Testis (tissue), 3 donors: ENCODE results near the gene CAMTA1. TPM values are rescaled to one million over a fixed set of nuclear protein-coding genes. Genes with fewer than 3 reads are reported as not detected.

Source experiments
- DNase-seq: peaks from one replicate; pipeline ENCODE4 v3.0.0-alpha.2; 2019
- H3K27ac ChIP-seq, 2 donors: fragments of 200-600 bp; sonication (generic); one replicate each; pipeline ENCODE4 v1.5.1; 2019
- H3K27me3 ChIP-seq: fragments of 200-600 bp; sonication (generic); one replicate; pipeline ENCODE4 v1.5.1; 2019
- H3K36me3 ChIP-seq: fragments of 200-600 bp; sonication (generic); one replicate; pipeline ENCODE4 v1.5.1; 2017; ENCODE audit warnings: low read depth; ENCODE audit errors: missing control alignments
- H3K4me1 ChIP-seq: fragments of 200-600 bp; sonication (generic); one replicate; pipeline ENCODE4 v1.5.1; 2019
- H3K4me3 ChIP-seq, 2 donors: fragments of 200-600 bp; sonication (generic); one replicate each; pipeline ENCODE4 v1.5.1; 2017 to 2019
- H3K9me3 ChIP-seq: fragments of 200-600 bp; sonication (generic); one replicate; pipeline ENCODE4 v1.5.1; 2017
- POLR2A ChIP-seq: fragments of 450-650 bp; IDR thresholded peaks from one replicate; pipeline ENCODE4 v1.6.1; 2017; ENCODE audit warnings: antibody characterized with exemption, mild to moderate bottlenecking, moderate library complexity
- WGBS, 2 donors: methylation state at CpG; one replicate each; pipeline ENCODE4 v1.1.5; 2018; 5-methylcytosine and 5-hydroxymethylcytosine counted together
- intact Hi-C: fragments of 100-400 bp; cut with DNase I; formaldehyde crosslinking; loops from one replicate; pipeline ENCODE4 v1.15.1; 2023; ENCODE audit warnings: low total_unique reads
- polyA plus RNA-seq: library from polyadenylated mRNA; stranded (reverse); fragments of 350-450 nt; fragmentation: Illumina TruSeq; extraction: RNeasy Lipid Tissue Mini Kit (QIAGEN cat#74804); gene quantifications from one replicate; pipeline ENCODE4 v1.2.3, GENCODE V29; 2014; ENCODE audit warnings: low read depth, low replicate concordance; ENCODE audit not compliant: insufficient read depth
- total RNA-seq, 2 donors: library from RNA; depleted of rRNA; stranded (reverse); fragments of >200 nt; gene quantifications; one replicate each; pipeline ENCODE4 v1.2.3, GENCODE V29; 2016
- TF ChIP-seq, protein P1 (sequence below), 3 experiments: fragments of 450-650 bp in 2 of 3; fragments of 200-600 bp in 1 of 3; sonication (generic) in 1 of 3; IDR thresholded peaks; one replicate each; pipeline ENCODE4 v1.5.1; 2016 to 2019; ENCODE audit warnings: antibody characterized with exemption in 3 of 3, mild to moderate bottlenecking in 2 of 3, moderate library complexity in 1 of 3

CAMTA1 gene
- total and polyA plus RNA-seq, 3 donors from 2014 or later: 116 to 158 (median 119) TPM

DNA sequence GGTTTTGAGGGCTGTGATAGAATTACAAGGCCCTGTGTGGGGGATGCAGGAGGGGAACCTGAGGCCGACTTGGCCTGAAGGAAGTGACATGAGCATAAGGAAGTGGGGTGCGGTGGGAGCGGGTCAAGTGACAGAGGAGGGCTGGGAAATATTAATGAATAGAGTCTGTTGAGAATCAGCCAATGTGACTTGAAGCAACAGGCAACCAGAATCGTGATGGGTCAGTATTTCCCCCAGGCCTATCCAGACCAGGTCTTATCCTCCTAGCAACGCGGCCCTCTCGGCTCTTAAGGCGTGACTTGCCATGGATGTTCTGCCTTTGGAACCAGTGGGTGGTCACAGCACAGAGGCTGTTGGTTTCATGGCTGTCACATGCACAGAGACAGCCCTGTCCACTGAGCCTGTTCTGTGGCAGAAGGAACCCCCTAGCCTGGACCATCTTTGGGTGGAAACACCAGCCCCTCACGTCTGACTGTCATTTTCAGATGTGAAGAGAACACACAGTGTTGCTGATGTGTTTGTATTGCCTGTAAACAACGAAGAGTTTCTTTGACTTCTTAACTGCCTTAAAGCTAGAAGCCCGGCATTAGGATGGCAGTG, 468.8 kb downstream of the CAMTA1 start:
- 90 to 96% methylated on average over 11 of the region's 11 CpGs for WGBS, 2 donors
- DNase-seq: no peak
- TF ChIP-seq, protein P1, sequence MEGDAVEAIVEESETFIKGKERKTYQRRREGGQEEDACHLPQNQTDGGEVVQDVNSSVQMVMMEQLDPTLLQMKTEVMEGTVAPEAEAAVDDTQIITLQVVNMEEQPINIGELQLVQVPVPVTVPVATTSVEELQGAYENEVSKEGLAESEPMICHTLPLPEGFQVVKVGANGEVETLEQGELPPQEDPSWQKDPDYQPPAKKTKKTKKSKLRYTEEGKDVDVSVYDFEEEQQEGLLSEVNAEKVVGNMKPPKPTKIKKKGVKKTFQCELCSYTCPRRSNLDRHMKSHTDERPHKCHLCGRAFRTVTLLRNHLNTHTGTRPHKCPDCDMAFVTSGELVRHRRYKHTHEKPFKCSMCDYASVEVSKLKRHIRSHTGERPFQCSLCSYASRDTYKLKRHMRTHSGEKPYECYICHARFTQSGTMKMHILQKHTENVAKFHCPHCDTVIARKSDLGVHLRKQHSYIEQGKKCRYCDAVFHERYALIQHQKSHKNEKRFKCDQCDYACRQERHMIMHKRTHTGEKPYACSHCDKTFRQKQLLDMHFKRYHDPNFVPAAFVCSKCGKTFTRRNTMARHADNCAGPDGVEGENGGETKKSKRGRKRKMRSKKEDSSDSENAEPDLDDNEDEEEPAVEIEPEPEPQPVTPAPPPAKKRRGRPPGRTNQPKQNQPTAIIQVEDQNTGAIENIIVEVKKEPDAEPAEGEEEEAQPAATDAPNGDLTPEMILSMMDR (IDR thresholded peaks at IDR 0.05): no peak
- TF ChIP-seq POLR2A: no peak
- intact Hi-C loops: no loop called here
- Histone ChIP-seq H3K36me3 (no peaks in the 10 kb centered on the region), H3K27me3 (no peaks in the 10 kb centered on the region), H3K4me3 (no peak overlapping the region), H3K4me1 (no peaks in the 10 kb centered on the region), H3K27ac (no peak overlapping the region), H3K9me3 (no peaks in the 10 kb centered on the region)

DNA sequence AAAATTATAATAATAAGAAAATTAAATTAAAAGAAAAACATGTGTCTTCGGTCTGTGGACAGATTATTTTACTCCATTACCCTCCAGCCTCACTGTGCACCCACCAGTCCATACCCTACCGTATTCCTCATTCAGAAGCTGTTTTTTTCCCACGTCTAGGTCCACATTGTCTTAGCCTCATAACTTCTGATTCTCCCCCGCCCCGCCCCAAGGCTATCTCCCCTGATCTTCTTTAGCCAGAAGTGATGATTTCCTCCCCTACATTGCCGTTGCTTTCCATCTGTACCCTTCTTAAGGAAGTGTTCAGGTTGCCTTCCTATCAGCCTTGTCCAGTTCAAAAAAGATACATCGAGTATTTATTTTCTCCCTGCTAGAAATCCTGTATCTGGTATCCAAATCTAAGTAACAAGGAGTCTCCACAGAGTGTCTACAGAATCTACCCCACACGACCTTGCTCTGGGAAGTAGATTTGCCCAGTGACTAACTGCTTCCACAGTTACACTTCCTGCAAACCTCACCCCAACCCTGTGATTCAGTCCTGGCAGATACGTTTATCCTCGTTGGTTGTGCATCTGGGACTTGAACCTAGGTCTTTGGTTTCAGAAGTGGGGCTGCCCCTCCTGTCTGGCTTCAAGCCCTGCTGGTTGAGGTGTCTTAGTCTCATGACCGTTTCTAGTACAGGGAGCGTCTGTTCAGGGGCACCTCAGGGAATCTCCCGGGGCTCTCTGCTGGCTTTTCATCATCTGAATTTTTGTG, 470.2 kb downstream of the CAMTA1 start:
- H3K4me1 ChIP-seq: no peaks in the 10 kb centered on the region
- TF ChIP-seq, protein P1 (IDR thresholded peaks at IDR 0.05): no peak
- TF ChIP-seq POLR2A: no peak
- no peaks in the 10 kb centered on the region for H3K27me3 ChIP-seq
- no peaks in the 10 kb centered on the region for H3K36me3 ChIP-seq
- intact Hi-C loops: no loop called here
- H3K9me3 ChIP-seq: no peaks in the 10 kb centered on the region
- H3K27ac ChIP-seq: no peak overlapping the region
- WGBS, 2 donors: 85 to 88% methylated on average over 13 of the region's 13 CpGs
- H3K4me3 ChIP-seq: no peak overlapping the region
- no peak for DNase-seq

DNA sequence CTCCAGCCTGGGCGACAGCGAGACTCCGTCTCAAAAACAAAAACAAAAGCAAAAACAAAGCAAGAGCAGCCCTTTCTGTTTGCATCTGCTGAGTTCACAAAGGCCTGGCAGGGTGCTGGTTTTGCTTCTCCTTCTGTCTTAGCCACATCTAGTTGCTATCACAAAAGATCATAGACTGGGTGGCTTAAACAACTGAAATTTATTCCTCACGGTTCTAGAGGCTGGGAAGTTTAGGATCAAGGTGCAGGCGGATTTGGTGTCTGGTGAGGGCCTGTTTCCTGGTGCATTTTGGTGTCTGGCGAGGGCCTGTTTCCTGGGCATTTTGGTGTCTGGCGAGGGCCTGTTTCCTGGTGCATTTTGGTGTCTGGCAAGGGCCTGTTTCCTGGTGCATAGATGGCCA, 471.3 kb downstream of the CAMTA1 start:
- Histone ChIP-seq H3K36me3 (no peaks in the 10 kb centered on the region), H3K27me3 (no peaks in the 10 kb centered on the region), H3K4me1 (no peaks in the 10 kb centered on the region), H3K27ac (no peak overlapping the region), H3K4me3 (no peak overlapping the region), H3K9me3 (no peaks in the 10 kb centered on the region)
- 96 to 99% methylated on average over 7 of the region's 7 CpGs for WGBS, 2 donors
- DNase-seq: no peak
- TF ChIP-seq POLR2A: no peak
- TF ChIP-seq, protein P1 (IDR thresholded peaks at IDR 0.05): no peak
- intact Hi-C loops: no loop called here

DNA sequence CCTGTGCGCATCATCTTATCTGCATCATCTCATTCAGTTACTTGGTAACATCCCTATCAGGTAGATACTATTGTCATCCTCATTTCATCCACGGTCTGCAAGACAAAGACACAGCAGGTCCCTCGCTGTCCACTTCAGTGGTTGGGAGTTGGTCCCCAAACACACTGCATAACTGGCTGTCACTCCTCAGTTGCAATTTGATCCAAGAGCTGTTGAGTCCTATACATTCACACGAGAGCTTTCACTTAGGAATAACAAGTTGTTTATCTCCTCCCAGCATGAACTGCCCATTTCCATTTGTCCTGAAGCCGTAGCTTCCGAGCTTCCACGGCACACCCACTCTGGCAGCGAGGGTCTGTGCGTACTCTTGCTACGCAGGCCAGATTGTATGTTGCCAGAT, 472.0 kb downstream of the CAMTA1 start:
- Histone ChIP-seq H3K27me3 (no peaks in the 10 kb centered on the region), H3K4me1 (no peaks in the 10 kb centered on the region), H3K9me3 (no peaks in the 10 kb centered on the region), H3K27ac (no peak overlapping the region), H3K4me3 (no peak overlapping the region), H3K36me3 (no peaks in the 10 kb centered on the region)
- TF ChIP-seq, protein P1 (IDR thresholded peaks at IDR 0.05): no peak
- no peak for TF ChIP-seq POLR2A
- intact Hi-C loops: no loop called here
- no peak for DNase-seq
- 87 to 90% methylated on average over 10 of the region's 10 CpGs for WGBS, 2 donors
